Measurements from ENCODE around the gene S1PR5. TPM values are rescaled to one million over a fixed set of nuclear protein-coding genes. Genes with fewer than 3 reads are reported as not detected.

The S1PR5 gene
- total and polyA plus RNA-seq, 4 donors = 0.17 to 0.56 (median 0.34) TPM

- TF ChIP-seq ZBTB33 (IDR thresholded peaks at IDR 0.05) = no peak
- Histone ChIP-seq H3K9ac (ENCODE audit: low read depth in 1 of 2, low read length in 2 of 2) (no peak overlapping the region), H3K36me3 (ENCODE audit: control insufficient read depth in 4 of 4, insufficient read depth in 3 of 4, low read depth in 1 of 4, low read length in 3 of 4) (no peaks in the 10 kb centered on the region), H3K27ac (ENCODE audit: low read depth in 1 of 2, low read length in 2 of 2) (no peak overlapping the region), H3K4me3 (ENCODE audit: low read depth in 1 of 3, low read length in 3 of 3) (no peak overlapping the region), H3K27me3 (ENCODE audit: control insufficient read depth in 4 of 4, insufficient read depth in 4 of 4, low read length in 3 of 4) (no peaks in the 10 kb centered on the region), H3K4me1 (ENCODE audit: control insufficient read depth in 4 of 4, insufficient read depth in 4 of 4, low read length in 3 of 4) (peaks cover 0 to 12% (median 0%) of the 10 kb centered on the region in 4 donors), H3K9me3 (ENCODE audit: control insufficient read depth in 4 of 4, low read length in 3 of 4) (no peaks in the 10 kb centered on the region)
- WGBS = 90% methylated on average over 16 of the region's 16 CpGs
- no peak for DNase-seq (ENCODE audit: low spot score)
Observed at GRCh38 chr19:10508036-10508435, 9.2 kb downstream of the S1PR5 start.

- Histone ChIP-seq H3K27me3 (ENCODE audit: control insufficient read depth in 4 of 4, insufficient read depth in 4 of 4, low read length in 3 of 4) (no peaks in the 10 kb centered on the region), H3K9me3 (ENCODE audit: control insufficient read depth in 4 of 4, low read length in 3 of 4) (no peaks in the 10 kb centered on the region), H3K36me3 (ENCODE audit: control insufficient read depth in 4 of 4, insufficient read depth in 3 of 4, low read depth in 1 of 4, low read length in 3 of 4) (no peaks in the 10 kb centered on the region), H3K27ac (ENCODE audit: low read depth in 1 of 2, low read length in 2 of 2) (no peak overlapping the region), H3K4me3 (ENCODE audit: low read depth in 1 of 3, low read length in 3 of 3) (no peak overlapping the region), H3K4me1 (ENCODE audit: control insufficient read depth in 4 of 4, insufficient read depth in 4 of 4, low read length in 3 of 4) (peaks cover 5 to 24% (median 11%) of the 10 kb centered on the region in 4 donors), H3K9ac (ENCODE audit: low read depth in 1 of 2, low read length in 2 of 2) (no peak overlapping the region)
- 31% methylated on average over 17 of the region's 17 CpGs for WGBS
- no peak for TF ChIP-seq ZBTB33 (IDR thresholded peaks at IDR 0.05)
- TF ChIP-seq GABPA (IDR thresholded peaks at IDR 0.05 in 1 of 2, conservative IDR thresholded peaks at IDR 0.05 in 1 of 2) = no peak
- no peak for TF ChIP-seq FOXA2 (IDR thresholded peaks at IDR 0.05)
- TF ChIP-seq REST (IDR thresholded peaks at IDR 0.05) = no peak
- TF ChIP-seq FOXA1 (IDR thresholded peaks at IDR 0.05) = no peak
- no peak for TF ChIP-seq NR2F2 (IDR thresholded peaks at IDR 0.05)
- no peak for TF ChIP-seq ATF3 (IDR thresholded peaks at IDR 0.05)
- TF ChIP-seq YY1 (IDR thresholded peaks at IDR 0.05) = no peak
- TF ChIP-seq HNF4A (conservative IDR thresholded peaks at IDR 0.05) = no peak
- TF ChIP-seq EGR1 (IDR thresholded peaks at IDR 0.05; ENCODE audit: low read depth in 2 of 2) = no peak
- TF ChIP-seq JUND (IDR thresholded peaks at IDR 0.05) = no peak
- peak; percentile 67 to 79 for TF ChIP-seq RAD21 (IDR thresholded peaks at IDR 0.05)
- no peak for TF ChIP-seq RXRA (IDR thresholded peaks at IDR 0.05)
- no peak for TF ChIP-seq TAF1 (conservative IDR thresholded peaks at IDR 0.05)
- TF ChIP-seq CTCF (IDR thresholded peaks at IDR 0.05; ENCODE audit: low read depth, low read length, missing input control) = peak; percentile 76
- TF ChIP-seq MAX (IDR thresholded peaks at IDR 0.05) = no peak
- DNase-seq (ENCODE audit: low spot score) = peak; percentile 85
Observed at GRCh38 chr19:10505583-10506229, 11.5 kb downstream of the S1PR5 start.

All from liver (tissue), 9 donors.